Measurements from ENCODE around the gene ARNT2. TPM values are rescaled to one million over a fixed set of nuclear protein-coding genes. Genes with fewer than 3 reads are reported as not detected.

The ARNT2 gene
- total and polyA plus RNA-seq, 2 of the 13 experiments (the other 11 are each of a cell fraction or from before 2014, with no cell fraction given): 0.69 to 1.7 TPM

GRCh38 chr15:80480909-80481308 is 76.7 kb downstream of the ARNT2 start:
- in situ Hi-C loops (cut with HindIII; ENCODE audit: extremely low pct_ligation_motif_present, low pct_unique_long_range_greater_than_20kb) (no loop called here), intact Hi-C loops (cut with micrococcal nuclease; ENCODE audit: unreplicated experiment) (no loop called here)
- no peak overlapping the region for H2AFZ ChIP-seq (ENCODE audit: low read length)
- H3K27me3 ChIP-seq (ENCODE audit: control insufficient read depth in 1 of 2, insufficient read depth in 2 of 2, low read length in 2 of 2): no peaks in the 10 kb centered on the region; a peak in 2 of 5 replicates
- H3K4me2 ChIP-seq (ENCODE audit: low read depth, low read length): no peak overlapping the region
- peaks cover 42% of the 10 kb centered on the region for H3K4me1 ChIP-seq (ENCODE audit: insufficient read depth, low read length)
- ChIA-PET CTCF (ENCODE audit: low intra/inter-chr PET ratio, low total read pairs) (no interaction called here), POLR2A (no interaction called here)
- H3K36me3 ChIP-seq (replicated peaks in 1 of 2; ENCODE audit: control insufficient read depth in 1 of 2, insufficient read depth in 2 of 2, low read length in 2 of 2): no peaks in the 10 kb centered on the region
- no TSS peak for BruUV-seq (replicated peaks)
- no peaks in the 10 kb centered on the region for H3K79me2 ChIP-seq (ENCODE audit: insufficient read depth, low read length)
- H3K27ac ChIP-seq (ENCODE audit: extremely low read length, insufficient read depth, low read length): no peak overlapping the region
- DNase-seq (ENCODE audit: low spot score): no peak
- WGBS (ENCODE audit: low lambda C conversion rate): 70% methylated on average over 4 of the region's 4 CpGs
- no peak for ATAC-seq
- peaks cover 3% of the 10 kb centered on the region; the same call in 1 of the 2 replicates for H3K9me3 ChIP-seq (ENCODE audit: low read length)
- FAIRE-seq: no peak
- no peaks in the 10 kb centered on the region for H4K20me1 ChIP-seq (ENCODE audit: insufficient read depth, low read length)
- no peak overlapping the region for H3K9ac ChIP-seq (ENCODE audit: insufficient read depth, low read depth, low read length)
- H3K4me3 ChIP-seq (replicated peaks in 1 of 3; ENCODE audit: insufficient read depth in 1 of 3, low read depth in 2 of 3, low read length in 3 of 3): no peak overlapping the region
- TF ChIP-seq FOXA1 (IDR thresholded peaks at IDR 0.05) (no peak), FOXA1 (CRISPR knock-in tag; IDR thresholded peaks at IDR 0.05) (no peak), ZFYVE20 (CRISPR knock-in tag; IDR thresholded peaks at IDR 0.05; ENCODE audit: borderline replicate concordance, low read depth) (no peak), ZNF563 (CRISPR knock-in tag; IDR thresholded peaks at IDR 0.05) (no peak), SYNCRIP (IDR thresholded peaks at IDR 0.05; ENCODE audit: insufficient read depth, low read depth, low read length) (no peak), FOXK1 (CRISPR knock-in tag; IDR thresholded peaks at IDR 0.05; ENCODE audit: borderline replicate concordance, low read depth) (no peak), ZNF513 (CRISPR knock-in tag; conservative IDR thresholded peaks at IDR 0.05) (no peak), ZSCAN31 (CRISPR knock-in tag; IDR thresholded peaks at IDR 0.05; ENCODE audit: low read depth) (no peak)

GRCh38 chr15:80482696-80483095 is 78.5 kb downstream of the ARNT2 start:
- ATAC-seq: no peak
- Histone ChIP-seq H3K9me3 (ENCODE audit: low read length) (no peaks in the 10 kb centered on the region), H3K4me3 (replicated peaks in 1 of 3; ENCODE audit: insufficient read depth in 1 of 3, low read depth in 2 of 3, low read length in 3 of 3) (no peak overlapping the region), H4K20me1 (ENCODE audit: insufficient read depth, low read length) (no peaks in the 10 kb centered on the region), H3K4me1 (ENCODE audit: insufficient read depth, low read length) (peaks cover 50% of the 10 kb centered on the region), H3K27ac (ENCODE audit: extremely low read length, insufficient read depth, low read length) (no peak overlapping the region), H3K9ac (ENCODE audit: insufficient read depth, low read depth, low read length) (no peak overlapping the region), H3K79me2 (ENCODE audit: insufficient read depth, low read length) (no peaks in the 10 kb centered on the region), H3K36me3 (replicated peaks in 1 of 2; ENCODE audit: control insufficient read depth in 1 of 2, insufficient read depth in 2 of 2, low read length in 2 of 2) (no peaks in the 10 kb centered on the region), H3K27me3 (ENCODE audit: control insufficient read depth in 1 of 2, insufficient read depth in 2 of 2, low read length in 2 of 2) (no peaks in the 10 kb centered on the region; a peak in 1 of 5 replicates), H3K4me2 (ENCODE audit: low read depth, low read length) (no peak overlapping the region), H2AFZ (ENCODE audit: low read length) (no peak overlapping the region)
- intact Hi-C loops (cut with micrococcal nuclease; ENCODE audit: unreplicated experiment): no loop called here
- FAIRE-seq: no peak
- BruUV-seq (replicated peaks): no TSS peak
- ChIA-PET CTCF (ENCODE audit: low intra/inter-chr PET ratio, low total read pairs) (no interaction called here), POLR2A (no interaction called here)
- in situ Hi-C loops (cut with HindIII; ENCODE audit: extremely low pct_ligation_motif_present, low pct_unique_long_range_greater_than_20kb): no loop called here
- WGBS (ENCODE audit: low lambda C conversion rate): 55% methylated on average over 1 of the region's 1 CpG
- no peak for DNase-seq (ENCODE audit: low spot score)
- TF ChIP-seq ZBTB14 (CRISPR knock-in tag; IDR thresholded peaks at IDR 0.05) (no peak), ZNF775 (CRISPR knock-in tag; IDR thresholded peaks at IDR 0.05; ENCODE audit: borderline replicate concordance) (no peak), ZBTB2 (CRISPR knock-in tag; IDR thresholded peaks at IDR 0.05; ENCODE audit: low read depth) (no peak), IRX3 (CRISPR knock-in tag; IDR thresholded peaks at IDR 0.05; ENCODE audit: borderline replicate concordance, low read depth) (no peak), SP140L (CRISPR knock-in tag; IDR thresholded peaks at IDR 0.05; ENCODE audit: borderline replicate concordance) (no peak), ZSCAN5A (CRISPR knock-in tag; IDR thresholded peaks at IDR 0.05; ENCODE audit: borderline replicate concordance) (no peak)

Measured in HepG2 (cell line).